ENCODE data around the gene OR9Q1. TPM values are rescaled to one million over a fixed set of nuclear protein-coding genes. Genes with fewer than 3 reads are reported as not detected.

The OR9Q1 gene, protein sequence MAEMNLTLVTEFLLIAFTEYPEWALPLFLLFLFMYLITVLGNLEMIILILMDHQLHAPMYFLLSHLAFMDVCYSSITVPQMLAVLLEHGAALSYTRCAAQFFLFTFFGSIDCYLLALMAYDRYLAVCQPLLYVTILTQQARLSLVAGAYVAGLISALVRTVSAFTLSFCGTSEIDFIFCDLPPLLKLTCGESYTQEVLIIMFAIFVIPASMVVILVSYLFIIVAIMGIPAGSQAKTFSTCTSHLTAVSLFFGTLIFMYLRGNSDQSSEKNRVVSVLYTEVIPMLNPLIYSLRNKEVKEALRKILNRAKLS
- total RNA-seq = not detected

DNA sequence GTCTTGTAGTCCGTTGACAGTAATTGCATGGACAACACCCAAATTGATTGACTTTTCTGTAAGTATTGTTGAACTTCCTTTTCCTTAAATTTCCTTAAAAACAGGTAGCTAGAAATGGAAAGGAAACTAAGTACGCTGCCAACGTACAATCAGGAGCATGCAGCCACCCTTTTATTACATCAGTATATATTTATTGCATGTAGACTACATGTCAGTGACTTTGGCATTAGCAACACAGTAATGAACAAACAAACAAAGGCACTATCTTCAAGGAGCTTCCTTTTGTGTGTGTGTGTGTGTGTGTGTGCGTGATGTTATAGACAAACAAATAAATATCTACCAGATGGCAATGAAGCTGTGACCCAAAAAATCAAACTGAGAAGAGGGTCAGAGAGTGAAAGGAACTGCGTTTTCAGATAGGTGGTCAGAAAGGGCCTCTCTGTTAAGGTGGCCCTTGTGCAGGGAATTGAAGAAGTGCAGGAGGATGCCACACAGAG, at the start of gene OR9Q1:
TSS of gene OR9Q1 (plus strand) at position 447 of the 497 bp plus-strand sequence. CDS start 155,564 bp downstream, outside the sequence.
- intact Hi-C loops (cut with DNase I) = no loop called here
- Histone ChIP-seq H3K4me1 (peaks cover 21% of the 10 kb centered on the region), H3K9me3 (no peaks in the 10 kb centered on the region), H3K4me3 (no peak within 1 kb of the TSS), H3K27me3 (no peaks in the 10 kb centered on the region), H3K36me3 (replicated peaks in 1 of 2; ENCODE audit: insufficient read depth in 1 of 2, low read depth in 2 of 2) (no peaks in the 10 kb centered on the region), H3K27ac (peak within 1 kb of the TSS in 3 of 4 donors; percentile 52 to 68 (median 55))
- TF ChIP-seq POLR2A (IDR thresholded peaks at IDR 0.05) = no peak
- TF ChIP-seq, protein P1, sequence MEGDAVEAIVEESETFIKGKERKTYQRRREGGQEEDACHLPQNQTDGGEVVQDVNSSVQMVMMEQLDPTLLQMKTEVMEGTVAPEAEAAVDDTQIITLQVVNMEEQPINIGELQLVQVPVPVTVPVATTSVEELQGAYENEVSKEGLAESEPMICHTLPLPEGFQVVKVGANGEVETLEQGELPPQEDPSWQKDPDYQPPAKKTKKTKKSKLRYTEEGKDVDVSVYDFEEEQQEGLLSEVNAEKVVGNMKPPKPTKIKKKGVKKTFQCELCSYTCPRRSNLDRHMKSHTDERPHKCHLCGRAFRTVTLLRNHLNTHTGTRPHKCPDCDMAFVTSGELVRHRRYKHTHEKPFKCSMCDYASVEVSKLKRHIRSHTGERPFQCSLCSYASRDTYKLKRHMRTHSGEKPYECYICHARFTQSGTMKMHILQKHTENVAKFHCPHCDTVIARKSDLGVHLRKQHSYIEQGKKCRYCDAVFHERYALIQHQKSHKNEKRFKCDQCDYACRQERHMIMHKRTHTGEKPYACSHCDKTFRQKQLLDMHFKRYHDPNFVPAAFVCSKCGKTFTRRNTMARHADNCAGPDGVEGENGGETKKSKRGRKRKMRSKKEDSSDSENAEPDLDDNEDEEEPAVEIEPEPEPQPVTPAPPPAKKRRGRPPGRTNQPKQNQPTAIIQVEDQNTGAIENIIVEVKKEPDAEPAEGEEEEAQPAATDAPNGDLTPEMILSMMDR (IDR thresholded peaks at IDR 0.05) = no peak
- ATAC-seq = no peak
- DNase-seq = no peak
- WGBS, 2 donors = 67 to 79% methylated on average over 5 of the region's 5 CpGs

DNA sequence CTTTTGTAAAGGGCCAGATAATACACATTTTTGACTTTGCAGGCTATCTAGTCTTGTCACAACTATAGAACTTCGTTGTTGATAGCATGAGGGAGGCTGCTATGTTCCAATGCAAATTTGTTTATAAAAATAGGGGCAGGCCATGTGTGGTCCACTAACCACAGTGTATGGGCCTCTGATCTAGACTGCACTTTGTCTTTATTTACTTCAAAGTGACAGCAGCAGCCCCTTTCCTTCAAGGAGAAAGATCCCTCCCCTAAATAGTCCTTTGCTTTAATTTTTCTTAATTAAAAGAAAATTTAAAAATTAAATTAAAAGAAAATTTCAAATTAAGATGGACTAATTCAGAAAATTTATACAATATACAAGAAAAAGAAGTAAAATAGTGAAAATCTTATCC, 49.5 kb upstream of the OR9Q1 start:
- Histone ChIP-seq H3K4me3 (no peak overlapping the region), H3K36me3 (replicated peaks in 1 of 2; ENCODE audit: insufficient read depth in 1 of 2, low read depth in 2 of 2) (no peaks in the 10 kb centered on the region), H3K9me3 (no peaks in the 10 kb centered on the region), H3K27ac (peak overlapping the region in 3 of 4 donors; percentile 30 to 78 (median 63)), H3K27me3 (no peaks in the 10 kb centered on the region), H3K4me1 (peaks cover 31% of the 10 kb centered on the region)
- 22 to 28% methylated on average over 1 of the region's 1 CpG for WGBS, 2 donors
- DNase-seq (no peak), ATAC-seq (no peak)
- TF ChIP-seq, protein P1 (IDR thresholded peaks at IDR 0.05) = no peak
- no peak for TF ChIP-seq POLR2A (IDR thresholded peaks at IDR 0.05)
- intact Hi-C loops (cut with DNase I) = no loop called here

DNA sequence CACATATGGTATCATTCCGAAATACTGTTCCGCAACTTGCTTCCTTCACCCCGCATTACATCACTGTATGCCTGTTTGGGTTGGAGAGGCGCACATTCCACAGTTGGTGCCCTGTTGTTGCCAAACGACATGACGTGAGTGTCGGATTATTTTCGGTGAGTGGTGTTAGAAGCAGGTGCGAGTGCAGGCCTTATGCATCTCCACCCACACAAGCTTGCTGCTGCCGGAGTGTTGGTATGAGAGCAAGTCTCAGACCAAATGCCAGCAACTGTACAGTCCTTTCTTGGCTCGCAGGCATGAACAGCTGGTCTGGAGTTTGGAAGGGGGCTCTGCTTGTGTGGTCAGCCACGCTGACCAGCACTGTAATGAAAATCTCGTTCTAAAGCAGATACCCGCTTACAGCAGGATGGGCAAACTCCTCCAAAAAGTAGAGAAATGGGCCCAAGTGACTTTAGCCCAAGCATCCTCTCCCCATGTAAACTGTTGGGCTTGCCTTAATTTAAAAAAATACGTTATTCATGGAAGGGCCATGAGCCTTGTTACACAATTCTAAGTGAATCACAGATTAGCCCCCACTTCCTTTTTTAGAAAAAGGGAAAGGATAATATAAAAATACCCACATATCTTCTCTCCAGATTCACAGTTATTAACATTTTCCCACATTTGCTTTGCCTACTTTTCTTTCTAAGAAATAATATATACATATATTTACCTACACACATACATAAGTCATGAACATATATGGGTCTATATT, 48.7 kb upstream of the OR9Q1 start:
- WGBS, 2 donors = 90% methylated on average over 15 of the region's 15 CpGs
- Histone ChIP-seq H3K4me1 (peaks cover 29% of the 10 kb centered on the region), H3K4me3 (no peak overlapping the region), H3K9me3 (no peaks in the 10 kb centered on the region), H3K27me3 (no peaks in the 10 kb centered on the region), H3K27ac (peak overlapping the region in 2 of 4 donors; percentile 15 to 48), H3K36me3 (replicated peaks in 1 of 2; ENCODE audit: insufficient read depth in 1 of 2, low read depth in 2 of 2) (no peaks in the 10 kb centered on the region)
- DNase-seq (no peak), ATAC-seq (no peak)
- intact Hi-C loops (cut with DNase I) = no loop called here
- TF ChIP-seq, protein P1 (IDR thresholded peaks at IDR 0.05) = no peak
- no peak for TF ChIP-seq POLR2A (IDR thresholded peaks at IDR 0.05)

DNA sequence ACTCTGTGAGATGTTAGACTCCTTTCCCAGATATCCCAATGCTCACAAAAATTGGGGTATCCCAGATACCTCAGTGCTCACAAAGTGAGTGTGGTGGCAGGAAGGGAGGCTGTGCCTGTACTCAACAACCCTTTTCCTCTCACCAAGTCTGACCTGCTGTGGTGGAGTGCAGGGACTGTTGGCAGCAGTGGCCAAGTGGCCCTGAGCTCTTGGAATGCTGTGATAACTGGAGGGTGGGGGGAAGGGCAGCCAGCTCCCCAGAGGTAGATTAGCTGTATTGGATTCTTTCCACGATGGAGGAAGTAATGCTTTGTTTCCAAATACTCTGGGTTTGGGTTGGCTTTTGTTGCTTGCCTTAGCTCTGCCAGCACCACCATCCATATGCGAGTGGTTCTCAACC, 46.0 kb upstream of the OR9Q1 start:
- WGBS, 2 donors = 0 to 22% methylated on average over 1 to 2 of the region's 2 CpGs
- Histone ChIP-seq H3K4me1 (peaks cover 16% of the 10 kb centered on the region), H3K27ac (peak overlapping the region in 2 of 4 donors; percentile 44 to 56), H3K36me3 (replicated peaks in 1 of 2; ENCODE audit: insufficient read depth in 1 of 2, low read depth in 2 of 2) (no peaks in the 10 kb centered on the region), H3K4me3 (no peak overlapping the region), H3K27me3 (no peaks in the 10 kb centered on the region), H3K9me3 (no peaks in the 10 kb centered on the region)
- DNase-seq (peak; percentile 29 to 62 (median 50)), ATAC-seq (peak; percentile 50)
- TF ChIP-seq, protein P1 (IDR thresholded peaks at IDR 0.05) = no peak
- no peak for TF ChIP-seq POLR2A (IDR thresholded peaks at IDR 0.05)
- intact Hi-C loops (cut with DNase I) = no loop called here
